Kidney glomerular epithelial cell (primary cell): ENCODE results near the gene CAMK2B.

ENCODE experiments used
- DNase-seq: peaks from one replicate; lab custom pipeline; 2025; lab: John Stamatoyannopoulos, UW

CAMK2B gene

GRCh38 chr7:44167920-44168319, 157.5 kb downstream of the CAMK2B start:
- DNase-seq = no peak
